HG03342 (cell line): ENCODE data around the gene TDRD5.

ENCODE experiments used
- ATAC-seq: cut with Tn5 transposase; IDR thresholded peaks from one replicate; pipeline ENCODE4 v1.9.1; 2021; ENCODE audit warnings: mild to moderate bottlenecking, moderate library complexity; ENCODE audit not compliant: unreplicated experiment

TDRD5 gene

DNA sequence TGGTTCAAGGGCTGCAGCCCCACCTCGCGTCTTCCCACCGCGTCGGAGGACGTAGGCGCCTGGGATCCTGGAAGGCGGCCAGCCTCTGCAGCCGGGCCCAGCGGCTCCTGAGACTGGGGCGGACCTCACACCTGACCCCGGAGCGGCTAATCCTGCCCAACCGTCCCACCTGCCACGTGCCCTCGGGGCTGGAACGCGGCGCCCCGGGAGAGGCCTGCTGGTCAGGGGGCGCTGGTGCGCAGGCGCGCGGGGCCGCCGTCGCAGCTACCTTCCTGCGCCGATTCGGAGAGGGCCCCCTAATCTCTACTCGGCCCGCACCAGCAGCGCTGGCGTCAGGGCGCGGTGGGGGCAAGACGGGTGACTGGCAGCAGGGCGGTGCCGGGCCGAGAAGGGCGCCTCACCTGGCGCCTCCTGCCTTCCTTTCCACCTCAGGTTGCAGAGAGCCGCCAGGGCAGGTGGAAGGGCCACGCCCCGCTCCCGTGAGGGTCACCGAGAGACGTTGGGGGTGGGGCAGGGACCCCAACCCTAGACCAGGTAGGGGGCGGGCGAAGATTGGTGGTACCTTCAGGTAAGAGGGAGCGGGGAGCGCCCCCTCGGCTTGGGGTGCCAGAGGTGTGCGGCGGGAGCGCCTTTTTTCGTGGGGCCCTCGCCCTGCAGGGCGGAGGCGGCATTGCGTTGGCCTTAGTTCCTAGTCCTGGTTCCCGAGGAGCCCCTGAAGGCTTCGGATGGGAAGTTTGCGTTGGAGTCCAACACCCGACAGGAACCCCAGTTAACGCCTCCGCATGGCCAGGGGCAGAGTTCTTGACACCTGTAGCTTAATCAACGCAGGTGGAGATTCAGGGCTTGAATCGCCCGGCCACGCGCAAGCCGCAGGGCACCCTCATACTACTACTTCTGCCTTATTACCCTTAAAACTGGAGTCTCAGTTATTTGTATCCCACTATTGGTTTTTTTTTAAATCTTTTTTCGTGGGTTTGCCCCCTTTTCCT is at the start of gene TDRD5:
TDRD5 (plus strand) TSS at position 241 of the 989 bp plus-strand sequence. CDS start 784 bp downstream, outside the sequence.
- no peak for ATAC-seq

DNA sequence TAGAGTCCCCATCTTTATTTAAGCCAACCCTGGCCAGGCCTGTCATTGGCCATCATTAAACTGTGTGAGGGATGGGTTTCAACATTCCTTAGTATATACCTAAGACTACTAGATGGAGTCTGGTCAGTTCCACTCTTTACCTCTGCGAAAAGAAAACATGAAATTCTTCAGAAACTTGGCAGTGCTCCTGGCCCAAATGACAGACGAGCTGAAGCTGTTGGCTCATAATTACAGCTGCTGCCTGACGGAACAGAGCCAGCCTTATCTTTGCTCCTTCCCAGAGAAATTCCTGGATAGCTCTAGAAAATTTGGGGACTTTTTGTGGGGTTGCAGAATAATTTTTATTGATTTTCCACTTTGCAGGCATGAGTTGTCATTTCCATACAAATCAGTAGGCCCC is 46.3 kb upstream of the TDRD5 start:
- ATAC-seq, result no peak

DNA sequence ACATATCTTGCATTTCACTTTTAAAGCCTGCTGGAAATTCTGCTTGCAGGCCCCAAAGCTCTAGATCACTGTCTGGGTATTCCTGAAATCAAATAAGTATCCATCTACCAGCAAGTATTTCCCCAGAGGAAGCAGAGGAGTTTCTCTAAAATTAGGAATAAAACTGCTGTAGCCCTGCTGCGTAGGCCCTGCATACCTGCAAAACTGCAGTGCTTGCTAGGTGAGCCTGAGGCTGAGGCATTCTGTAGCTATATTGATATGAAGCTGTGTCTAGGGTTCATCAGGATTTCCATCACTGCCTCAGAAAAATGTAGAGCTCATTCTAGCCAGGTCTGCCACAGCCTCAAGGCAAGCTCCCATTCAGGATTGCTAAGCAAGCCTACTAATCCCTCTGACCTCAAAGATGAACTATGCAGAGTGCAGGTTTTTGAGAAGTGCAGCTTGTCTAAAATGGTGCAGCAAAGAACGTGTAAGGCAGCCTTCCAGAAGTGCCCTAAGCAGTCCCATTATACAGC is 44.6 kb upstream of the TDRD5 start:
- no peak for ATAC-seq

- no peak for ATAC-seq
Measured at GRCh38 chr1:179548666-179549367, 42.8 kb upstream of the TDRD5 start.

DNA sequence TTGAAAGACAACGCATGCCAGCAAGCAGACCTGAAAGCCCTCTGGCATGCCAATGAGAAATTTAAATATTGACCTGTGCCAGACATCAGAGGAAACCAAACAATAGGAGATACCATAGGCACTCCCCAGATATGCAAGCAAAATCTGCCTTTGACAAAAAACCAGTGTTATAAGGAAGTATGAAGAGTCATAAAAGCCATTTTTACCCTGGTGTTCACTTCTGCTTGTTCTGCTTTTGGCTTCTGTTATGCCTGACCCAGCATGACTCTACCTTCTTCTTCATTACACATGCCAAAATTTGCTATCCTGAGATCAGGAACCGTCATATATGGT is 42.3 kb upstream of the TDRD5 start:
- no peak for ATAC-seq

DNA sequence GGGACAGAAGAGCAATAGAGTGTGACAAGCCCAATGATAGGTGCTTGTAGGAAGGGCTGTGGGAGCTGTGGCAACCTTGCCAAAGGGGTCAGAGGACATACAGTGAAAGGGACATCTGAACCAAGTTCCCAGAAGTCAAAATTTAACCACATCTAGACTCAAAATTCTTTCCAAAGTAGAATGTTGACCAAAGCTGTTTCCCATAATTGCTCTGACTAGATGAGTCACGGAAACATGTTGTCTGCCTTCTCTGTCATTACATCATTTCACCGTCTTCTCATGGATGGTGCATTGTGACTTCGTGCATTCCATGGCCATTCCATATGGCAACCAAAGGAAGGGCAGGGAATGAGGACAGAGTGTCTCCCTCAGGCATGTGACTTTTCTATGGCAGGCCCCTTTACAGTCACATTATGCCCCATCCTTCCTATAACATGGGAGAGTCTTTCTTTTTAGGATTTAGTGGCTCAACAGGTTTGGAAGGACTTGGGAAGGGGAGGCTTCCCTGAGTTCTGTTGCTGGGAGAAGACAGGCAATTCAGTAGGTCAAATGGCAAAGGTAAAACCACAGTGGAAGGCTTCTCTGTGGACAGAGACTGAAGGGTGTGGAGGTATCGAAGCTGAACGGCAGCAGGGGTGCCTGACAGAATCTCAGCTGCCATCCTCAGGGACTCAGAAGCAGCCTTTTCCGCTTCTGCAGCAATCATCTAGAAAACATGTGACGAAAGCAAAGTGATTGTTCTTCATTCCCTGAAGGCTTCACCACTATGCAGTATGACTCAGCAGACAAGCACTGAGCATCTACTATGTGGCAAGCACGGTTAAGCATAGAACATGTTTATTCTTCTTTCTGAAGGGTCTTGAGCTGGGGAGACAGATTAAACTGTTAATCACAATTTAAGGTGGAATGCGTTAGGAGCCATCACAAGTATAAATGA is 40.6 kb upstream of the TDRD5 start:
- ATAC-seq, result peak; percentile 85

DNA sequence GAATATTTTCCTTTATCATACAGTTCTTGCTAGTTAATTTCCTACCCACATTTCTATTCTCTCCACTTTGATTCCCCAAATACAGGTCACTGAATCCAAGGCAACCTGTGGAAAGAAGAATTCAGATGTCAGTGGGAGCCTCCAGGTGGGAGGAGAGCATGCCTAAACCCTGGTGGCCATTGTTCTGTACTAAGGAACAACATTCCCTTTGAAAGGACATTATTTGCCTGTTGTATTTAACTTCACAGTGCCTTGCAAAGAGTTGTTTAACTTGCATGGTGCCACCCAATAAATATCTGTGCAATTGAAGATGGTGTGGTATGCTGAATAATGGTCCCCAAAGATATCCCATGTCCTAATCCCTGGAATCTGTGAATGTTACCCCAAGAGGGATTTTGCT is 37.2 kb upstream of the TDRD5 start:
- ATAC-seq, result no peak

DNA sequence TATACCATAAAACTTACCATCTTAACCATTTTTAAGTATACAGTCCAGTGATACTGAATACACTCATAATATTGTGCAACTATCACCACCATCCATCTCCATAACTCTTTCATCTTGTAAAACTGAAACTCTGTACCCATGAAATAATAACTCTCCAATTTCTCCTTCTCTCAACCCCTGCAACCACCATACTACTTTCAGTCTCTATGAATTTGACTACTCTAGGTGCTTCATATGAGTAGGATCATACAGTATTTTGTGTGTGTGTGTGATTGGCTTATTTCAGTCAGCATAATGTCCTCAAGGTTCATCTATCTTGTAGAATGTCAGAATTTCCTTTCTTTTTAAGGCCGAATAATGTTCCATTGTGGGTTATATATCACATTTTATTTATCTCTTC is 33.6 kb upstream of the TDRD5 start:
- ATAC-seq, result no peak

GRCh38 chr1:179575497-179576314 is 15.9 kb upstream of the TDRD5 start, which contains the start of gene NPHS2:
Gene NPHS2 (minus strand): TSS chr1:179575948. CDS start chr1:179575864, 84 bp downstream.
- no peak for ATAC-seq

DNA sequence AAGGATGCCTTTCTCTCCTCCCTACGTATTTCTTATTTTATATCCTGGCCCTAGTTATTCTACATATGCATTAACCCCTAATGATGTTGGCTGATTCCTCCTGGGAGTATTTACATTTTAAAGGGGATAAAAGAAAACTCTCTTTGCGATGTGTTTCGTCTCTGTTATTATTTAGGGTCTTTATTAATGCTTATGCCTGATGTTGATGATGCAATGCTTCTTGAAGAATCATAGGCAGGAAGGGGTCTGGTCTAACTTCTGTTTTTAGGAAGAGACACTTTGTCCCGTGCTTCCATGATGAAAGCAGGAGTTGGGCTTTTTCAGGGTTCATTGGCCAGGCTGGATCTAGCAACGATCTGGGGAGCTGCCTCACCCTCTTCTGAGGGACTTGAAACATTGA is 15.1 kb upstream of the TDRD5 start:
- no peak for ATAC-seq

DNA sequence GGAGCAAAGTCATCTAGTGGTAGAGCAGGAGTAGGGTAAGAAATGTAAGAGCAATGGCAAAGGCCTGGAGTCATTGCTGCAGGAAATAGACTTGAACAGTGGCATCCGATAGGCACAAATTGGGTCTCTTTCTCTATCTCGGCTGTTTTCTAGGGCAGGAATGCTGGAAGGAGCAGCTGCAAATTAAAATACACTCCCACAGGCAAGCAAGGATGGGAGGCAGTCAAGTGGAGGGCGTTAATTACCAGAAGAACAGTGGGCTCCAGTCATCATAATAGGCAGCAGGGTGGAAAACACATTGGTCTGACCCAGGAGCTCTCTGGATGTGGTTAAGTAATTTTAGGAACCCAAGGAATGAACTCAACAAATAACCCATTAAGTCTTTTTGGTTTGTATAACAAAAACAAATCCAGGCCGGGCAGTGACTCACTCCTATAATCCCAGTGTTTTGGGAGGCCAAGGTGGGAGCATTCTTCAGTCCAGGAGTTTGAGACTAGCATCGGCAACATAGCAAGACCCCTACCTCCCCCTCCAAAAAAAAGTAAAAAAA is 7.8 kb upstream of the TDRD5 start:
- no peak for ATAC-seq

- no peak for ATAC-seq
Measured at GRCh38 chr1:179586107-179586823, 5.4 kb upstream of the TDRD5 start.

DNA sequence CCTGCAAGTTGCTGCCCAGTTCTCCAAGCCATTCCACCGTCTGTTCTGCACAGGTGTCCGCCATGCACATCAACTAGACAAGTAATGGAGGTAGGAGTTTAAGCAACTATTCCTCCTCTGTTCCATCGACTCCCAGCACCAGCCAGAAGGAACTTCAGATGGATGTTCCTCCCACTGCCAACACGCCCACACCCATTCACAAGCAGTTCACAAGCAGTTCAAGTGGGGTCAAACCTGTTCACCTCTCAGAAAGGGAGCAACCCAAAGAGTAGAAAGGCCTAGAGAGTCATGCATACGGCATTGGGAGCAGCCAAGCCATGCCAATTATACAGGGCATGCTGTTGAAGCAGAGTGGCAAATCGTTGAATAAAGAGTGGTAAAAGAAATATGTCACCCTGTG is 4.3 kb upstream of the TDRD5 start:
- no peak for ATAC-seq

DNA sequence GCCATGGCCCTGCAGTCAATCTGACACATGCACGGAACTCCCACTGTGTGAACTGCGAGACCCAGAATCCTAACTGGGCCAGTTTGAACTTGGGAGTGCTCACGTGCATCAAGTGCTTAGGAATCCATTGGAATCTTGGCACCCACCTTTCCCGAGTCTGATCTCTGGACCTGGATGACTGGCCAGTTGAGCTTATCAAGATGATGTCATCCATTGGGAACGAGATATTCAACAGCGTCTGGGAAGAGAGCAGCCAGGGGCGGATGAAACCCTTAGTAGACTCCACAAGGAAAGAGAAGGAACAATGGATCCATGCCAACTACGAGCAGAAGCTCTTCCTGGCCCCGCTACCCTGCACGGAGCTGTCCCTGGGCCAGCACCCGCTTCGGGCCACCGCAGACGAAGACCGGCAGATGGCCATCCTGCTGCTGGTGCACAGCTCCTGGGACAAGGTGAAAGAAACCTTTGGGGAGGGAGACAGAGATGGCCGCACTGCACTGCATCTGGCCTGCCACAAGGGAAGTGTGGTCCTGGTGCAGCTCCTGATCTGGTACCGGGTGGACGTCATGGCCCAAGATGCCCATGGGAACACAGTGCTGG is 3.1 kb upstream of the TDRD5 start:
- no peak for ATAC-seq

DNA sequence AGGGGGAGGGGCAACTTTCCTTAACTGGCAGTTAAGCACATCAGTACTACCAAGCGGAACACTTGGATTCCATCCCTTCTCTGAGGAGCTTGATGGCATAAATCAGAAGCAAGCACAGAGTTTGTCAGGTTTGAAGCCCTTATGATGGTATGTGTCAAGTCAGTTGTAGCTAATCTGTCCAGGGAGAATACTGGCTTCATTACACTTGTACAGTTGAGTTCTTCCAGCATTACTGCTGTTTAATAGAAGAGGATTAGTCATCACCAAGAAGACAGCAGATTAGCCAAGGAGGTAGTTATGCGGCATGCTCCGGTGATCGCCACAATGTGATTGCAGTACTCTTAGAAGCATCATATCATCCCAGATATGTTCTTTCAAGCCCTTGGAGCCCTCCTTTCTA is 2.1 kb upstream of the TDRD5 start:
- no peak for ATAC-seq

- ATAC-seq, result no peak
Measured at GRCh38 chr1:179590671-179591070, 961 bp upstream of the TDRD5 start.

GRCh38 chr1:179591253-179591591 is 410 bp upstream of the TDRD5 start:
- no peak for ATAC-seq

DNA sequence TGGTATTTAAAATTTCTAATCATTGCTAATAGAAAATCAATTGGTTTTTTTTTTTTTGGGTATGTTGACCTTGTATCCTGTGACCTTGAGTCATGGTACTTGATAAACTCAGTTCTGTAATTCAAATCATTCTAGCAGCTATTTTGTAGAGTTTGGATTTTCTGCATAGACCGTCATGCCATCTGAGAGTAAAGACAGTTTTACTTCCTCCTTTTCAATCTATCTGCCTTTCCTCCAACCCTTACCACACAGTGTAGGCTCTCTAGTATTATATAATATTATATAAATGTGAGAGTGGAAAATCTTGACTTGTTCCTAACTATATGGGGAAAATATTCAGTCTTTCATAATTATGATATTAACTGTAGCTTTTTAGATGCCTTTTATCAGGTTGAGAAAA is 7.0 kb downstream of the TDRD5 start:
- ATAC-seq, result no peak
